ENCODE measurements around the gene PPIP5K2.

DNA sequence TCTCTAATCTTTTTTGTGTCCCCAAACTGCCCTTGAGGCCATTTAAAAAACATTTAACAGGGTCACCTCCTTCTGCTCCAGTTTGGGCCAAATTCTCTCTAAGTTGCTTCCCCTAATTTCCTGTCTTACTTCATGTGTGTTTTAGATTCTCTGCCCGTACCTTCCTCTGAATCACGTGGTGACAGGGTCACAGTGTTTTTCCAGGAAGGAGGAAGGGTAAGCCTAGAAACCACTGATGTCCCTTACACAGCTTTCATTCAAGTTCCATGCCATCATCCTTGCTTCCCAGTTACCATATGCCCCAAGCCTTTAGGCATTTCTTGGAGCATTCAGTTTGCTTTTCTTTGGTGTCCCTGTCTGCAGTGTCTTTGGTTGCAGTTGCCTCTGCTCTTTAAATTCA is 96.0 kb downstream of the PPIP5K2 start:
- TF ChIP-seq, protein P1, sequence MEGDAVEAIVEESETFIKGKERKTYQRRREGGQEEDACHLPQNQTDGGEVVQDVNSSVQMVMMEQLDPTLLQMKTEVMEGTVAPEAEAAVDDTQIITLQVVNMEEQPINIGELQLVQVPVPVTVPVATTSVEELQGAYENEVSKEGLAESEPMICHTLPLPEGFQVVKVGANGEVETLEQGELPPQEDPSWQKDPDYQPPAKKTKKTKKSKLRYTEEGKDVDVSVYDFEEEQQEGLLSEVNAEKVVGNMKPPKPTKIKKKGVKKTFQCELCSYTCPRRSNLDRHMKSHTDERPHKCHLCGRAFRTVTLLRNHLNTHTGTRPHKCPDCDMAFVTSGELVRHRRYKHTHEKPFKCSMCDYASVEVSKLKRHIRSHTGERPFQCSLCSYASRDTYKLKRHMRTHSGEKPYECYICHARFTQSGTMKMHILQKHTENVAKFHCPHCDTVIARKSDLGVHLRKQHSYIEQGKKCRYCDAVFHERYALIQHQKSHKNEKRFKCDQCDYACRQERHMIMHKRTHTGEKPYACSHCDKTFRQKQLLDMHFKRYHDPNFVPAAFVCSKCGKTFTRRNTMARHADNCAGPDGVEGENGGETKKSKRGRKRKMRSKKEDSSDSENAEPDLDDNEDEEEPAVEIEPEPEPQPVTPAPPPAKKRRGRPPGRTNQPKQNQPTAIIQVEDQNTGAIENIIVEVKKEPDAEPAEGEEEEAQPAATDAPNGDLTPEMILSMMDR (IDR thresholded peaks at IDR 0.05; ENCODE audit: low read length) = no peak
- TF ChIP-seq EZH2 (optimal IDR thresholded peaks at IDR 0.05; ENCODE audit: low read depth, low read length) (no peak), EZH2phosphoT487 (IDR thresholded peaks at IDR 0.05; ENCODE audit: low read length) (no peak)
